ENCODE measurements around the gene NTN1. TPM values are rescaled to one million over a fixed set of nuclear protein-coding genes. Genes with fewer than 3 reads are reported as not detected.

The NTN1 gene
- total and polyA plus RNA-seq, 12 donors = 3.0 to 38.7 (median 15.8) TPM

DNA sequence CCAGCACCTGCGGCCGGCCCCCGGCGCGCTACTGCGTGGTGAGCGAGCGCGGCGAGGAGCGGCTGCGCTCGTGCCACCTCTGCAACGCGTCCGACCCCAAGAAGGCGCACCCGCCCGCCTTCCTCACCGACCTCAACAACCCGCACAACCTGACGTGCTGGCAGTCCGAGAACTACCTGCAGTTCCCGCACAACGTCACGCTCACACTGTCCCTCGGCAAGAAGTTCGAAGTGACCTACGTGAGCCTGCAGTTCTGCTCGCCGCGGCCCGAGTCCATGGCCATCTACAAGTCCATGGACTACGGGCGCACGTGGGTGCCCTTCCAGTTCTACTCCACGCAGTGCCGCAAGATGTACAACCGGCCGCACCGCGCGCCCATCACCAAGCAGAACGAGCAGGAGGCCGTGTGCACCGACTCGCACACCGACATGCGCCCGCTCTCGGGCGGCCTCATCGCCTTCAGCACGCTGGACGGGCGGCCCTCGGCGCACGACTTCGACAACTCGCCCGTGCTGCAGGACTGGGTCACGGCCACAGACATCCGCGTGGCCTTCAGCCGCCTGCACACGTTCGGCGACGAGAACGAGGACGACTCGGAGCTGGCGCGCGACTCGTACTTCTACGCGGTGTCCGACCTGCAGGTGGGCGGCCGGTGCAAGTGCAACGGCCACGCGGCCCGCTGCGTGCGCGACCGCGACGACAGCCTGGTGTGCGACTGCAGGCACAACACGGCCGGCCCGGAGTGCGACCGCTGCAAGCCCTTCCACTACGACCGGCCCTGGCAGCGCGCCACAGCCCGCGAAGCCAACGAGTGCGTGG is 1.5 kb downstream of the NTN1 start:
- Histone ChIP-seq H3K27ac (peak overlapping the region in 1 of 10 donors; percentile 76), H3K4me3 (peak overlapping the region in 9 of 10 donors; percentile 62 to 82 (median 71)), H3K36me3 (no peaks in the 10 kb centered on the region), H3K27me3 (peaks cover 0 to 91% (median 41%) of the 10 kb centered on the region in 7 donors), H3K4me1 (peaks cover 2 to 29% (median 26%) of the 10 kb centered on the region in 9 donors), H3K9me3 (no peaks in the 10 kb centered on the region)
- TF ChIP-seq, protein P1, sequence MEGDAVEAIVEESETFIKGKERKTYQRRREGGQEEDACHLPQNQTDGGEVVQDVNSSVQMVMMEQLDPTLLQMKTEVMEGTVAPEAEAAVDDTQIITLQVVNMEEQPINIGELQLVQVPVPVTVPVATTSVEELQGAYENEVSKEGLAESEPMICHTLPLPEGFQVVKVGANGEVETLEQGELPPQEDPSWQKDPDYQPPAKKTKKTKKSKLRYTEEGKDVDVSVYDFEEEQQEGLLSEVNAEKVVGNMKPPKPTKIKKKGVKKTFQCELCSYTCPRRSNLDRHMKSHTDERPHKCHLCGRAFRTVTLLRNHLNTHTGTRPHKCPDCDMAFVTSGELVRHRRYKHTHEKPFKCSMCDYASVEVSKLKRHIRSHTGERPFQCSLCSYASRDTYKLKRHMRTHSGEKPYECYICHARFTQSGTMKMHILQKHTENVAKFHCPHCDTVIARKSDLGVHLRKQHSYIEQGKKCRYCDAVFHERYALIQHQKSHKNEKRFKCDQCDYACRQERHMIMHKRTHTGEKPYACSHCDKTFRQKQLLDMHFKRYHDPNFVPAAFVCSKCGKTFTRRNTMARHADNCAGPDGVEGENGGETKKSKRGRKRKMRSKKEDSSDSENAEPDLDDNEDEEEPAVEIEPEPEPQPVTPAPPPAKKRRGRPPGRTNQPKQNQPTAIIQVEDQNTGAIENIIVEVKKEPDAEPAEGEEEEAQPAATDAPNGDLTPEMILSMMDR (IDR thresholded peaks at IDR 0.05) = no peak
- ATAC-seq (peak in 4 of 8 donors; percentile 5 to 23 (median 16)), DNase-seq (peak in 1 of 2 donors; percentile 39)
- intact Hi-C loops (cut with DNase I) = loop anchor here in 2 of 10 donors (10.0 kb wide), 1 partner anchor 82 kb away; no protein-coding TSS in a partner anchor
- WGBS, 2 donors = 3 to 4% methylated on average over 106 of the region's 106 CpGs

DNA sequence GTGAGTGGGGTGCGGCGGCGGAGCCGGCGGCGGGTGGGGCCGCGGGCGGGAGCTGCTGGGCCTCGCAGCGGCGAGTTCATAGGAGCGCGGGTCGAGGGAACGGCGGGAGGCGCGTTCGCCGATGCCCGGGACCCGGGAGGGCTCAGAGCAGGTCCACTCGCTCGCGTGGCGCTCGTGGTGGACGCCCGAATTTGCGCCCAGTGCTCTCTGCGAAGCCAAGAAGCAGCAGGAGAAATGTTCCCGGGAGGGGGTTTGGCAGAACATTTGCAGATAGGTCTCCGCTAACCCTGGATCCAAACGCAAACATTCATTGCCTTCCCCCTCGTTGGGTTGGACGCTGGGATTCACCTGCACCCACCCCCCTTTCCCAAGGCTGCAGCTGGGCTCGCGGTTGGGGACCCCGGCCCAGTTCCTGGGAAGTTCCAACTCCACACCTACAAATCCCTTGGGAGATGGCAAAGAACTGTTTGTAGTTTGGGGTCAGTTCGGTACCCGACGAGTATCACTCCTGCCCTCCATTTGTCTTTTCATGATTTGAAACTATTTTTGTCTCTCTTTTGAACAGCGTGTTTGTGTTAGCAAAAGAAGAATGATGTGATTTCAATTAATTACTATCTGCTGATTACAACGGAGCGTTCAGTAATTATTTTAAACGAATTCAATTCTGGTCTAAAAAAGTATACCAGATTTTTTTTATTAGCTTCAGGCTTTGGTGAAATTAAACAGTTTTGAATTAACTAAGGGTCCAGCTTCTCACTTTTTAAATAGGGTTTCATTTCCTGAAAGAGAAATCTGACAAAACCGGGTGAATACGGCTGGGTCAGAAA is 2.3 kb downstream of the NTN1 start:
- peaks cover 2 to 34% (median 26%) of the 10 kb centered on the region in 9 donors for H3K4me1 ChIP-seq
- no peaks in the 10 kb centered on the region for H3K9me3 ChIP-seq
- H3K36me3 ChIP-seq = no peaks in the 10 kb centered on the region
- H3K27ac ChIP-seq = no peak overlapping the region
- H3K4me3 ChIP-seq = peak overlapping the region in 9 of 10 donors; percentile 62 to 82 (median 71)
- intact Hi-C loops (cut with DNase I) = loop anchor here in 2 of 10 donors (10.0 kb wide), 1 partner anchor 81 kb away; no protein-coding TSS in a partner anchor
- 18% methylated on average over 49 of the region's 49 CpGs for WGBS, 2 donors
- TF ChIP-seq, protein P1 (IDR thresholded peaks at IDR 0.05) = no peak
- no peak for DNase-seq
- no peak for ATAC-seq
- peaks cover 0 to 82% (median 41%) of the 10 kb centered on the region in 7 donors for H3K27me3 ChIP-seq

DNA sequence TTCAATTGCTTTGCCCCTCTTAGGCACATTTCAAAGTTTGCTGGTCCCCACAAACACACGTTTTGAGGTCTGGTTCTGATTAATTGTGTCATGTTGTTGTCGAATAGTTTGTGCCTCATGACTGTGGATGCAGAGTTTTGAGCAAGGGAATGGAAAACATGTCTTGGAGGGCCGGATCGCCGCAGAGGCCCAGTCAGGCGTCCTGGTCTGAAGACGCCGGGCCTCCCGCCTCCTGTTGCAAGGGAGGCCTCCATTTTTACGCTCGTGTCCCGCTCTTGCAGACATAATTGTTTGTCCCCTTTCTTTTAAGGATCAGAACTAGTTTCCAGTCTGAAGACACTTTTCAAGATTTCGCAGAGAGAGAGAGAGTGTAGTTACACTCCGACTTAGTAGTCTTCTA is 3.2 kb downstream of the NTN1 start:
- Histone ChIP-seq H3K36me3 (no peaks in the 10 kb centered on the region), H3K27me3 (peaks cover 0 to 74% (median 41%) of the 10 kb centered on the region in 7 donors), H3K27ac (no peak overlapping the region), H3K4me1 (peaks cover 2 to 34% (median 26%) of the 10 kb centered on the region in 9 donors), H3K4me3 (no peak overlapping the region), H3K9me3 (no peaks in the 10 kb centered on the region)
- TF ChIP-seq, protein P1 (IDR thresholded peaks at IDR 0.05) = no peak
- ATAC-seq (no peak), DNase-seq (no peak)
- intact Hi-C loops (cut with DNase I) = loop anchor here in 2 of 10 donors (10.0 kb wide), 1 partner anchor 80 kb away; no protein-coding TSS in a partner anchor
- WGBS, 2 donors = 65 to 66% methylated on average over 14 of the region's 14 CpGs

DNA sequence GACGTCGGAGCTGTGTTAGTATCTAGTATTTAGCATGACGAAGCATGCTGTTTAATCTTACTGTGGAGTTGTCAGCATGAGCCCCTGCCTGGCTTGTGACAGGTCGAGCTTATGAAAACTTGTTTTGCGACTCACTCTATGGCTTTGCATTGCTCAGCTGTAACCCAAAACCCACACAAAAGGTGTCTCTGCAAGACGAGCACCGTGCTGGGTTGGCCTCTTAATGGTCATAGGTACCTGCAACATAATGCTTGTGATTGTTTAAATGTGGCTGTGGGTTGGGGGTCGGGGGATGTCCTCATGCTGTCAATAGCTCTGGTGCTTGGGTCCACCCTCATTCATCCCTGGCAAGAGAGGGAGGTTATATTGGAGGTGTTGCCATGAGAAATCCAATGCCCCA is 5.4 kb downstream of the NTN1 start:
- Histone ChIP-seq H3K27me3 (peaks cover 0 to 51% (median 36%) of the 10 kb centered on the region in 7 donors), H3K27ac (no peak overlapping the region), H3K4me1 (peaks cover 2 to 24% (median 19%) of the 10 kb centered on the region in 9 donors), H3K9me3 (no peaks in the 10 kb centered on the region), H3K4me3 (no peak overlapping the region), H3K36me3 (no peaks in the 10 kb centered on the region)
- intact Hi-C loops (cut with DNase I) = loop anchor here in 2 of 10 donors (10.0 kb wide), 1 partner anchor 78 kb away; no protein-coding TSS in a partner anchor
- 79 to 80% methylated on average over 8 of the region's 8 CpGs for WGBS, 2 donors
- DNase-seq (no peak), ATAC-seq (no peak)
- TF ChIP-seq, protein P1 (IDR thresholded peaks at IDR 0.05) = no peak

All from heart right ventricle (tissue), 16 donors.